Fibroblast of the aortic adventitia (primary cell): ENCODE measurements around the gene ACTN2. TPM values are rescaled to one million over a fixed set of nuclear protein-coding genes. Genes with fewer than 3 reads are reported as not detected.

Experiments
- DNase-seq: peaks from one replicate; pipeline ENCODE4 v3.0.0-alpha.2; 2010; ENCODE audit warnings: low read depth
- H3K4me3 ChIP-seq: 2 replicates; pipeline ENCODE4 v1.5.1; 2011; ENCODE audit warnings: low read depth, mild to moderate bottlenecking, control low read depth, low read length, moderate library complexity
- CTCF ChIP-seq: IDR thresholded peaks from 2 replicates; pipeline ENCODE4 v1.5.1; 2011; ENCODE audit warnings: mild to moderate bottlenecking, low read length, control low read depth, inconsistent platforms; ENCODE audit not compliant: insufficient read depth
- total RNA-seq: library from RNA; depleted of rRNA; stranded (reverse); fragments of >200 nt; gene quantifications from 2 replicates; pipeline ENCODE4 v1.2.3, GENCODE V29; 2012; ENCODE audit warnings: low replicate concordance

ACTN2 gene
- total RNA-seq, 1 donor, result 0.18 TPM

- no peak for TF ChIP-seq CTCF
- no peak overlapping the region for H3K4me3 ChIP-seq
- no peak for DNase-seq
Measured at GRCh38 chr1:236746785-236747184, 60.5 kb downstream of the ACTN2 start.

GRCh38 chr1:236747311-236747985, 61.1 kb downstream of the ACTN2 start:
- no peak overlapping the region for H3K4me3 ChIP-seq
- DNase-seq, result no peak
- TF ChIP-seq CTCF, result no peak

- peak; percentile 16 for TF ChIP-seq CTCF
- DNase-seq, result no peak
- no peak overlapping the region for H3K4me3 ChIP-seq
Measured at GRCh38 chr1:236748268-236748870, 62.1 kb downstream of the ACTN2 start.

- no peak for TF ChIP-seq CTCF
- no peak overlapping the region for H3K4me3 ChIP-seq
- DNase-seq, result no peak
Measured at GRCh38 chr1:236750928-236751327, 64.6 kb downstream of the ACTN2 start.

GRCh38 chr1:236751385-236751784, 65.1 kb downstream of the ACTN2 start:
- no peak for DNase-seq
- no peak for TF ChIP-seq CTCF
- no peak overlapping the region for H3K4me3 ChIP-seq

- DNase-seq, result no peak
- no peak for TF ChIP-seq CTCF
- no peak overlapping the region for H3K4me3 ChIP-seq
Measured at GRCh38 chr1:236751935-236752334, 65.6 kb downstream of the ACTN2 start.
